LNCAP (cell line): Measurements from ENCODE around the gene CFAP57.
A peak's percentile ranks its signal among the peaks of the same experiment; 100 is the strongest.

Source experiments
- CTCF ChIP-seq: fragments of 450-650 bp; IDR thresholded peaks from 2 replicates; pipeline ENCODE4 v1.5.1; 2017; ENCODE audit warnings: mild to moderate bottlenecking

CFAP57 gene

GRCh38 chr1:43232482-43232881 lies 60.4 kb downstream of the CFAP57 start:
- TF ChIP-seq CTCF = no peak

- no peak for TF ChIP-seq CTCF
Measured at GRCh38 chr1:43233631-43234030, 61.5 kb downstream of the CFAP57 start.

GRCh38 chr1:43234267-43234666 lies 62.1 kb downstream of the CFAP57 start:
- no peak for TF ChIP-seq CTCF

GRCh38 chr1:43235040-43235439 lies 62.9 kb downstream of the CFAP57 start:
- no peak for TF ChIP-seq CTCF

GRCh38 chr1:43235451-43236121 lies 63.5 kb downstream of the CFAP57 start:
- no peak for TF ChIP-seq CTCF

GRCh38 chr1:43237121-43237520 lies 65.0 kb downstream of the CFAP57 start:
- no peak for TF ChIP-seq CTCF

GRCh38 chr1:43238085-43238484 lies 66.0 kb downstream of the CFAP57 start:
- TF ChIP-seq CTCF = peak; percentile 71

- no peak for TF ChIP-seq CTCF
Measured at GRCh38 chr1:43238991-43239469, 66.9 kb downstream of the CFAP57 start.
